GM15510 (cell line): ENCODE data around the gene PTCSC3.

Source experiments
- POLR2A ChIP-seq: IDR thresholded peaks from 3 replicates; pipeline ENCODE4 v1.6.1; 2011; ENCODE audit warnings: borderline replicate concordance; ENCODE audit not compliant: insufficient read length; ENCODE audit errors: extremely low read depth

The PTCSC3 gene

DNA sequence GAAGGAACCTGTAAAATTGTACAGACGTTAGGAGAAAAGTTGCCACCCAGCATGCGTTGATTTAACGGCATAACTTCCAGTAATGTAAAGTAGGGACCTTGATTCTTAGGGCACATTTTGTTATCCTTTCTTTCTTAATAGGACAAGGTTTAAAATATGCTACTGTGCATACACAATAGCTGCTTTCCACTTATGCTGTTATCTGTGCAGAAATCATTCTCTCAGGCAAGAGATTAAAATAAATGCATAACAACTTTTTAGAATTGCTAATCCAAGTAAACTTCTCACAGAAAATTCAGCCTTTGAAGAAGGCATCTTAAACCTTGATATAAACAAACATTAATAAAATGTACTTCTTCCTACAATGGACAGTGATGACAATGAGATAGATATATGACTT, 16.0 kb upstream of the PTCSC3 start:
- no peak for TF ChIP-seq POLR2A

DNA sequence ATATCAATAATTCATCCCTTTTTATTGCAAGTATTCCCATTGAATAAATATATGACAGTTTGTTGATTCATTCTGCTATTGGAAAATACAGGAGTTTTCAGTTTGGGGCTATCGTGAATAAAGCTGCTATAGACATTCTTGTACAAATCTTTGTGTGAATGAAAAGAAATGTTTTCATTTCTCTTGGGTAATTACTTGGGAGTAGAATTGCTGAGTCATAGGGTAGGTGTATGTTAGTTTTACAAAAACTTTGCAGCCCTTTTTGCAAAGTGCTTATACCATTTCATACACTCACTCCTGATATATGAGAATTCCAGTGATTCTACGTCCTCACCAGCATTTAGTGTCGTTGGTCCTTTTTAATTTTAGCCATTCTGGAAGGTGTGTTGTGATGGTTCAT, 6.9 kb upstream of the PTCSC3 start:
- no peak for TF ChIP-seq POLR2A

DNA sequence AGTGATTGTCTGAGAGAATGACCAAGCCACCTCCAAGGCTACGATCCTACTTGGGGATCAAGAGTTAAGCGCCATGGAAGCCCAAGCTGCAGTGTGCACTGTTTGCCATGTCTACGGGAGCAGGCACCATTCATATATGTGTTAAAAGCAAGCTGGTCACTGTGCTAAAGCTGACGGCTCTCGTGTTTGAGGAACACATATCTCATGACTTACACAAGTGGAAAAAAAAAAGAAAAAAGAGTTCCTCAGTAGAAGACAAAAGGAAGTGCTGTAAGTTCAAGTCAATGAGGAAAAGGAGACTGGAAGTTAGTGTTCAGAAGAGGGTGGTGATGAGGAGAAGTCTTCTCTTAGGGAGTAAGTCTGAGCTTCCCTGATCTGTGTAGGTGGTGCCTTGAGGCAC, 4.9 kb upstream of the PTCSC3 start:
- TF ChIP-seq POLR2A = no peak

DNA sequence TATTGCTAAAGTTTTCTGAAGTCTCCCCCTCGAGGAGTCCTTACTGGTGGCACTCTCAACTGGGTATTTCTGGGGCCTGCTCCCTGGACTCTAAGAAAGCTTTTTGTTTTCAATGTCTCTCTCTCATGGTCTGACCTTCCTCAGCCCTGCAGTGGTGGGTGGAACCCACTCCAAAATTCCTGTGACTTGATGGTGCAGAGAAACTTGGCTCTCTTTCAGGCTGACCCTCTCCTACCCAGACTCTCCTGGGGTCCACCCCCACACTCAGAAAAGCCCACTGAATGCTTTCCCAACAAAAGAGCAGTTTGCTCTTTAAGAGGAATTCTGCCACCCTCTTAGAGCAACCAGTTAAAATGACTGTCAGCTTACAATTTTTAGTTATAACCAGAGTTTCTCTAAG, 967 bp upstream of the PTCSC3 start:
- no peak for TF ChIP-seq POLR2A

DNA sequence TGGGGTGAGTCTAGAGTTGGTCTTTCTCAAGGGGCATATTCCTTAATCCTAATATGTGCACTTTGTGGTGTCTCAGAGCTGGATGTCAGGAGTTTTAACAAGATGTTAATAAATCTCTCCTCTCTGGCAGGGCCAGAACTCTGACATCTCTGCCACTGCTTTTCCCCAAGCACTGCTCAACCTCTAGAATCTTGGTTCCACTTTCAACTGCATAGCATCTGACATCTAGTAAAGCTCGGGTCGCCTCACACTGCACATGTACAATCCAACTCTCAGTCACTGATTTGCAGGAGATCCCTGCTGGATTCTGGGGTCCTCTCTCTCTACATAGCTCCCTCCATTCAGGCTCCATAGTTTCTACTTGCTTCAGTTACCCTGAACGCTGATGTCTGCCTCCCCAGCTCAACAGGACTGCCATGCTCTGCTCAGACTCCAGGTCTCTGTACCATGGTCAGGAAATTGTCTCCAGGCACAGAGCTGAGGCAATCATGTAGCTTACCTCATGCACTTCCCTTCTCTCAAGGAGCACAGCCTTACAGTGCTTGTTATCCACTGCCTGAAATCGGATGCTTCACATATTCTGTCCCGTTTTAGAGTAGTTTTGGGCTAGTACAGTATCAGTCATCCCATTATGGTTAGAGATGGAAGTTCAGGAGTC, 1.6 kb downstream of the PTCSC3 start:
- no peak for TF ChIP-seq POLR2A

DNA sequence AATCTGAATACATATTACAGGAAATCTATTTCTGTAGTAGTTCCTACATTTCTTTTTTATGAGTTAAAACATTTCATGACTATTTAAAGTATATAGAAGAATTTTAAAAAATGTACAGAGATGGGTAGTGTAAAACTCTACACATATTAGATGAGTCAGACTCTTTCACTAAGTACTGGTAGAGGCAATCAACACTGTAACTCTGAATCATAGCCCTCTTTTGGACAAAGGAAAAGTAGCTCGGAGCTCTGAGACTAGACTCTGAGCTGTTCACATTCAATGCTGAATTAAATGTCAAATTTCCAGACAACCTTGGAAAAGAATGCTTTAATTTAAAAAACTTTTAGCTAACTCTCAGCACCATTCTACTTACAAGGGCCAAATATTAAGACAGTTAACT, 3.4 kb downstream of the PTCSC3 start:
- TF ChIP-seq POLR2A = no peak

DNA sequence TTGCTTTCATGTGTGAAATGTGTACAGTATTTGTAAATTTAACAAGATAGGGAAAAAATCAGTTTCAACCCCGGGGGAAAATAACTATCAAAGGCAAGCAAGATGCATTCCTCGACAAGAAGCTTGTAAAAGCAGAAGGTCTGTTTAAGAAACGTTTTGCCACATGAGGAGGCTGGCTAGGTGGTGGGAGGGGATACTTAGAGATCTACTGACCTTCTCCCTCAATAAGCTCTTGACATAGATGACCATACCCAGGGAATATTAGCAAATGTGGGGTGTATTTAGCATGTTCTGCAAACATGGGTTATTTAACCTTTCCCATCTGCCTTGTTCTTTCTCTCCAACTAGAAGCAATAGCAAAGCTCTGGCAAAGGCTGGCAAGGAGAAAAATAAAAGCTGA, 4.9 kb downstream of the PTCSC3 start:
- no peak for TF ChIP-seq POLR2A

DNA sequence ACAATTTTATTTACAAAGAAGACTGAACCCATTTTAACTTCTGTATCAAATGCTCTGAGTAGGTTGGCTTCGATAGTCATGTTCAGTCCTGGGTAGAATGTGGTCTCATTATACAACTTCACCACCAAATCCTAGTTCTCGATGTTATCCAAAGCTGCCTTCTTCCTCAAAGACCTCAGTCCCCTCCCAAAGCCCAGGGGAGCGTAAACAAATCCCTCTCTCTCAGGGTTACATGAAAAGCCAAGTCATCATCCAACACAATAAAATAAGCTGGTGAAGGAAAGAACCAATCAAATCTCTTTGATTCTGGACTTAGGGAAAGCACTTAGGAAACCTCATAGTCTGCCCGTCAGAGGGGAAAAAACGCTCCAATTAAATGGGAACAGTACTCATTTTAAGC, 9.1 kb downstream of the PTCSC3 start:
- no peak for TF ChIP-seq POLR2A

DNA sequence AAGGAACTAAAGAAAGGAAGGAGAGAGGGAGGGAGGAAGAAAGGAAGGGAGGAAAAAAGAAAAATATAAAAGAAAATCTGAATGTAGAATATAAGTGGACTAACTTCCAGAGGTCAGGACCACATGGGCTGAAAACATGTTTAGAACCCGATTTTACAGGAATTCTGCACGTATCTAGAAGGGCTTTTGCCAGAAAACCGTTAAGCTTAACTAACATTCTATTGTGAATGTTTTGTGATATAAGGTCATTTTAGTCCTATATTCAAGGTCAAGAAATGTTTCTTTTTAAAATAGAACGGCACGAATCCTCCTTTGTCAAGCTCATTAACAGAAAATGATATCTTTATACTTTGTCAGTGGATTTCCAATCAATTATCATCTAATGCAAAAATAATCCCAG, 13.1 kb downstream of the PTCSC3 start:
- no peak for TF ChIP-seq POLR2A

DNA sequence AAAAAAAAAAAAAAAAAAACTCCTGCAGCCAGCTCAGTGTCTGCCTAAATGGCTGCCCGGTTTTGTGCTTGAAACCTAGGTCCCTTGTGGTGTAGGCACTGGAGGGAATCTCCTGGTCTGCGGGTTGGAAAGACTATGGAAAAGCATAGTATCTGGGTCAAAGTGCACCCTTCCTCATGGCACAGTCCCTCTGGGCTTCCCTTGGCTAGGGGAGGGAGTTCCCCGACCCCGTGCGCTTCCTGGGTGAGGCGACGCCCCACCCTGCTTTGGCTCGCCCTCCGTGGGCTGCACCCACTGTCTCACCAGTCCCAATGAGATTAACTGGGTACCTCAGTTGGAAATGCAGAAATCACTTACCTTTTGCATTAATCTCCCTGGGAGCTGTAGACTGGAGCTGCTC, 14.3 kb downstream of the PTCSC3 start:
- no peak for TF ChIP-seq POLR2A

DNA sequence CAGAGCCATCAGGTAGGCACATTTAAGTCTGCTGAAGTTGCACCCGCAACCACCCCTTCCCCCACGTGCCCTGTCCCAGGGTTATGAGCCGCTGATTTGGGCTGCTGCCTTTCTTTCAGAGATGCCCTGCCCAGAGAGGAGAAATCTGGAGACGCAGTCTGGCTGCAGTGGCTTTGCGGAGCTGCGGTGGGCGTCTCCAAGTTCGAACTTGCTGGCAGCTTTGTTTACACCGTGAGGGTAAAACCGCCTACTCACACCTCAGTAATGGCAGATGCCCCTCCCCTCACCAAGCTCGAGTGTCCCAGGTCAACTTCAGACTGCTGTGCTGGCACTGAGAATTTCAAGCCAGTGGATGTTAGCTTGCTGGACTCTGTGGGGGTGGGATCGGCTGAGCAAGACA, 14.7 kb downstream of the PTCSC3 start:
- TF ChIP-seq POLR2A = no peak

DNA sequence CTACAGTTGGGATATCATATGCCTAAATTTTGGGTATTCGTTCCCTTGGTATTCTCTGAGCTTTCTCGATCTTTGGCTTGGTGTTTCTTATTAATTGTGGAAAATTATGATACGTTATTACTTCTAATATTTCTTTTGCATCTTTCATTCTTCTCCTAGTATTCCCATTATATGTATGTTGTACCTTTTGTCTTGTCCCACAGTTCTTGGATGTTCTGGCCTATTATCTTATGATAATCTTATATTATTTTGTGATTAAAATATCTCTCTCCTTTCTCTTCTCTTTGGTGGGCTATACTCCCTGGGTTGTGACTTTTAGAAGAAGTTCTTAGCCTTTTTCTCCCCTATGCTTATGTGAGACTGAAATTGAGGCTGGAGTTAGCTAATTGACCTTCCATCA, 25.2 kb downstream of the PTCSC3 start:
- no peak for TF ChIP-seq POLR2A

DNA sequence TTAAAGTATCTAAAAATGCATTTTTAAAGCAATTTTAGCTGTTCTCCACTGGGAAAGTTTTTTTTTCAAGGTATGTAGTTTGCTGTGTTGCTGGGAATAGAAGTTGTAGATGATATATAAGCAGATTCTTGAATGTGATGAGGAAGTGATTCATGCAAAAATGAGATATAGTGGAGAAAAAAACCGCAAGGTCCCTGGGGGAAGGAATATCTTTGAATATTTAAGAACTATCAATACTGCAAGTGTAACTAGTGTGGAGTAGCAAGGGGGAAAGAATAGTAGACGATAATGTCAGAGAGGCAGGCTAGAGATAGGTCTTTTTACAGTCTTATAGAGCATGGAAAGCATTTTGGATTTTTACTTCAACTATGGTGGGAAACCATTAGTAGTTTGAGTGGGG, 42.5 kb downstream of the PTCSC3 start:
- no peak for TF ChIP-seq POLR2A

DNA sequence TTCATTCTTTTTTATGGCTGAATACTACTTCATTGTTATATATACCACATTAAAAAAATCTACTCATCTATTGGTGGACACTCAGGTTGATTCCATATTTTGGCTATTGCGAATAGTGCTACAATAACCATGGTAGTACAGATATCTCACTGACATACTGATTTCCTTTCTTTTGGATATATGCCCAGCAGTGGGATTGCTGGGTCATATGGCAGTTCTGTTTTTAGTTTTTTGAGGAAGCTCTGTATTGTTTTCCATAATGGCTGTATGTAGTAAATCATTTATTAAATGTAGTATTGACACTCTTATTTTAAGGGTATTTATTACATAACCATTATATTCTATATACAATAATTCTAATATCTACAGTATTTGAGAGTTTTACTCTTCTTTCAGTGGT, 43.7 kb downstream of the PTCSC3 start:
- no peak for TF ChIP-seq POLR2A

DNA sequence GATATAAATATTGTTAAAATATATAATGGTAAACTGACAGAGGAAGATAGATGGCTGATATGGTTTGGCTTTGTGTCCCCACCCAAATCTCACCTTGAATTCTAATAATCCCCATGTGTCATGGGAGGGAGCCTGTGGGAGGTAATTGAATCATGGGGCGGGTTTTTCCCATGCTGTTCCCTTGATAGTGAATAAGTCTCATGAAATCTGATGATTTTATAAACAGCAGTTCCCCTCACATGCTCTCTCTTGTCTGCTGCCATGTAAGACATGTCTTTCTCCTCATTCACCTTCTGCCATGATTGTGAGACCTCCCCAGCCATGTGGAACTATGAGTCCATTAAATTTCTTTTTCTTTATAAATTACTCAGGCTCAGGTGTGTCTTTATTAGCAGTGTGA, 46.3 kb downstream of the PTCSC3 start:
- TF ChIP-seq POLR2A = no peak

DNA sequence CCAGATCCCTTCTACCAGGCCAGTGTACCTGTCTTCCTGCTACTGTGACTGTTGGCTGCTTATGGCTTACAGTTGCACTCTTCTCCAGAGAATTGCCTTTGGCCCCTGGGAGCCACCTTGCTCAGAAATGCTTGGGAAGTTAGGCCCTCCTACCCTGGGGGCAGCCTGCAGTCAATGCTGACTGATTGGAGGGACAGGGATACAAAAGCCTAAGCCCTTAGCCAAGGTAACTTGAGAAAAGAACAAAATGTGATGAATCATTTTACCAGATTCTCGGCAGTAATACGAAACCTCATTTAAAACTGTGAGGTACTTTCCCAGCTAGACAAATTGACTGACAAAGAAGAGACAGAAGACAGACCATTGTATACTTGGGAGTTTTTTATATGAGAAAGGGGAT, 47.3 kb downstream of the PTCSC3 start:
- no peak for TF ChIP-seq POLR2A

DNA sequence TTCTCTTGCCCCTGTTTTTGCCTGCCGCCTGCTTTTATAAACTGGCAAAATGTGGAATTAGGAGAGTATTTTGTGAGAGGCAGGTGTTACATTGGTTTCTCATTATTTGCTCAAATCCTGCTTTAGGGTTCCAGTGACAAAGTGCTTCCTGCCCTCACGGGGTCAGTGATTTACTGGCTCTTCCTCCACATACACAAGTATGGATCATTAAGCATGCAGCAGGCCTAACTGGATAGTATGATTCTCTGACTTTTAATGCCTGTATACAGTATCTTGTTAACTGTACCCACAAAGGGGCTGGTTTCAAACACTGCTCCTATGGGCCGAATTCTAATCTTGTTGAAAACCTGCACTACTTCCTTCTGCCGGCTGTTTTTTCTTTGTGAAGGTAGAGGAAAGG, 63.2 kb downstream of the PTCSC3 start:
- TF ChIP-seq POLR2A = no peak
